ENCODE results near the gene HNRNPLL. TPM values are rescaled to one million over a fixed set of nuclear protein-coding genes. Genes with fewer than 3 reads are reported as not detected.
"Not testable (repeated sequence)": the region's sequence is repeated elsewhere in the genome, so short reads cannot be mapped to it uniquely, and the experiment has no call there.

Gene HNRNPLL
- total RNA-seq, 1 experiment from 2014 or later = 83.1 TPM

GRCh38 chr2:38619458-38620164 is 16.9 kb upstream of the HNRNPLL start:
- peak; percentile 42 for DNase-seq (ENCODE audit: low read depth)

GRCh38 chr2:38617301-38617700 is 14.6 kb upstream of the HNRNPLL start:
- no peak for DNase-seq (ENCODE audit: low read depth)

- peak; percentile 15 for DNase-seq (ENCODE audit: low read depth)
Measured at GRCh38 chr2:38615237-38615636, 12.5 kb upstream of the HNRNPLL start.

GRCh38 chr2:38613849-38614213 is 11.1 kb upstream of the HNRNPLL start:
- DNase-seq (ENCODE audit: low read depth) = no peak

GRCh38 chr2:38613126-38613848 is 10.6 kb upstream of the HNRNPLL start:
- no peak for DNase-seq (ENCODE audit: low read depth)

- DNase-seq (ENCODE audit: low read depth) = peak; percentile 82
Measured at GRCh38 chr2:38610851-38611801, 8.4 kb upstream of the HNRNPLL start.

- not testable (repeated sequence) for DNase-seq (ENCODE audit: low read depth)
Measured at GRCh38 chr2:38609246-38609645, 6.5 kb upstream of the HNRNPLL start.

- DNase-seq (ENCODE audit: low read depth) = no peak
Measured at GRCh38 chr2:38608755-38609154, 6.0 kb upstream of the HNRNPLL start.

GRCh38 chr2:38605298-38605830 is 2.6 kb upstream of the HNRNPLL start:
- DNase-seq (ENCODE audit: low read depth) = no peak

GRCh38 chr2:38603402-38604290 is 918 bp upstream of the HNRNPLL start:
- peak; percentile 85 for DNase-seq (ENCODE audit: low read depth)

- no peak for DNase-seq (ENCODE audit: low read depth)
Measured at GRCh38 chr2:38602136-38602731, 494 bp downstream of the HNRNPLL start.

GRCh38 chr2:38601463-38602135 is 1.1 kb downstream of the HNRNPLL start:
- peak; percentile 42 for DNase-seq (ENCODE audit: low read depth)

- no peak for DNase-seq (ENCODE audit: low read depth)
Measured at GRCh38 chr2:38600921-38601455, 1.7 kb downstream of the HNRNPLL start.

- peak; percentile 49 for DNase-seq (ENCODE audit: low read depth)
Measured at GRCh38 chr2:38600242-38600891, 2.4 kb downstream of the HNRNPLL start.

GRCh38 chr2:38599706-38600105 is 3.0 kb downstream of the HNRNPLL start:
- no peak for DNase-seq (ENCODE audit: low read depth)

GRCh38 chr2:38598991-38599295 is 3.8 kb downstream of the HNRNPLL start:
- DNase-seq (ENCODE audit: low read depth) = peak; percentile 31

- peak; percentile 27 for DNase-seq (ENCODE audit: low read depth)
Measured at GRCh38 chr2:38598200-38598990, 4.3 kb downstream of the HNRNPLL start.

- no peak for DNase-seq (ENCODE audit: low read depth)
Measured at GRCh38 chr2:38597115-38597514, 5.6 kb downstream of the HNRNPLL start.
